ENCODE results near the gene MEGF10.

MEGF10 gene

GRCh38 chr5:127326976-127327755 lies 36.6 kb downstream of the MEGF10 start:
- DNase-seq (ENCODE audit: low read depth in 2 of 2): no peak

- DNase-seq (ENCODE audit: low read depth in 2 of 2): no peak
Observed at GRCh38 chr5:127330116-127330515, 39.5 kb downstream of the MEGF10 start.

GRCh38 chr5:127331890-127332649 lies 41.5 kb downstream of the MEGF10 start:
- no peak for DNase-seq (ENCODE audit: low read depth in 2 of 2)

- no peak for DNase-seq (ENCODE audit: low read depth in 2 of 2)
Observed at GRCh38 chr5:127333483-127333882, 42.9 kb downstream of the MEGF10 start.

- DNase-seq (ENCODE audit: low read depth in 2 of 2): no peak
Observed at GRCh38 chr5:127335381-127335780, 44.8 kb downstream of the MEGF10 start.

GRCh38 chr5:127337876-127338275 lies 47.3 kb downstream of the MEGF10 start:
- no peak for DNase-seq (ENCODE audit: low read depth in 2 of 2)

- DNase-seq (ENCODE audit: low read depth in 2 of 2): no peak
Observed at GRCh38 chr5:127338501-127338900, 47.9 kb downstream of the MEGF10 start.

- DNase-seq (ENCODE audit: low read depth in 2 of 2): no peak
Observed at GRCh38 chr5:127340606-127341005, 50.0 kb downstream of the MEGF10 start.

- DNase-seq (ENCODE audit: low read depth in 2 of 2): no peak
Observed at GRCh38 chr5:127342364-127342763, 51.8 kb downstream of the MEGF10 start.

GRCh38 chr5:127343313-127343712 lies 52.7 kb downstream of the MEGF10 start:
- no peak for DNase-seq (ENCODE audit: low read depth in 2 of 2)

- no peak for DNase-seq (ENCODE audit: low read depth in 2 of 2)
Observed at GRCh38 chr5:127343866-127344265, 53.3 kb downstream of the MEGF10 start.

GRCh38 chr5:127344931-127345330 lies 54.3 kb downstream of the MEGF10 start:
- no peak for DNase-seq (ENCODE audit: low read depth in 2 of 2)

GRCh38 chr5:127351418-127351817 lies 60.8 kb downstream of the MEGF10 start:
- DNase-seq (ENCODE audit: low read depth in 2 of 2): no peak

- DNase-seq (ENCODE audit: low read depth in 2 of 2): no peak
Observed at GRCh38 chr5:127352068-127352467, 61.5 kb downstream of the MEGF10 start.

GRCh38 chr5:127353327-127353726 lies 62.7 kb downstream of the MEGF10 start:
- no peak for DNase-seq (ENCODE audit: low read depth in 2 of 2)

- no peak for DNase-seq (ENCODE audit: low read depth in 2 of 2)
Observed at GRCh38 chr5:127353796-127354195, 63.2 kb downstream of the MEGF10 start.

- DNase-seq (ENCODE audit: low read depth in 2 of 2): no peak
Observed at GRCh38 chr5:127355337-127355736, 64.7 kb downstream of the MEGF10 start.

GRCh38 chr5:127358284-127358683 lies 67.7 kb downstream of the MEGF10 start:
- no peak for DNase-seq (ENCODE audit: low read depth in 2 of 2)

- DNase-seq (ENCODE audit: low read depth in 2 of 2): no peak
Observed at GRCh38 chr5:127358740-127359139, 68.1 kb downstream of the MEGF10 start.

- no peak for DNase-seq (ENCODE audit: low read depth in 2 of 2)
Observed at GRCh38 chr5:127359502-127359901, 68.9 kb downstream of the MEGF10 start.

- DNase-seq (ENCODE audit: low read depth in 2 of 2): no peak
Observed at GRCh38 chr5:127363403-127363802, 72.8 kb downstream of the MEGF10 start.

- DNase-seq (ENCODE audit: low read depth in 2 of 2): no peak
Observed at GRCh38 chr5:127367029-127367428, 76.4 kb downstream of the MEGF10 start.

GRCh38 chr5:127367946-127368465 lies 77.4 kb downstream of the MEGF10 start:
- no peak for DNase-seq (ENCODE audit: low read depth in 2 of 2)
